GM19023 (cell line): ENCODE measurements around the gene SERBP1.
"Not testable (repeated sequence)": the region's sequence is repeated elsewhere in the genome, so short reads cannot be mapped to it uniquely, and the experiment has no call there.

ENCODE experiments used
- ATAC-seq: cut with Tn5 transposase; IDR thresholded peaks from one replicate; pipeline ENCODE4 v1.9.1; 2021; ENCODE audit warnings: mild to moderate bottlenecking, moderate library complexity; ENCODE audit not compliant: unreplicated experiment

Gene SERBP1

GRCh38 chr1:67430358-67431155 is at the start of gene SERBP1:
SERBP1 (minus strand) TSS chr1:67430402; CDS start chr1:67430300, 102 bp downstream.
- ATAC-seq: peak; percentile 84

GRCh38 chr1:67479146-67479891 is 49.1 kb upstream of the SERBP1 start:
- no peak for ATAC-seq

DNA sequence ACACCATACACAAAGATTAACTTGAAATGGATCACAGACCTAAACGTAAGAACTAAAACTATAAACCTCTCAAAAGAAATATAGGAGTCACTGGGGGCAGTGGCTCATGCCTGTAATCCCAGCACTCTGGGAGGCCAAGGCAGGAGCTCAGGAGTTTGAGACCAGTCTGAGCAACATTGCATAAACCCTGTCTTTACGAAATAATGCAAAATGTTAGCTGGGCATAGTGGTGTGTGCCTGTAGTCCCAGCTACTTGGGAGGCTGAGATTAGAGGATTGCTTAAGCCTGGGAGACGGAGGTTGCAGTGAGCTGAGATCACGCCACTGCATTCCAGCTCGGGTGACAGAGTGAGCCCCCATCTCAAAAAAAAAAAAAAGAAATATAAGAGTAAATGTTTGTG is 46.7 kb upstream of the SERBP1 start:
- ATAC-seq: no peak

- ATAC-seq: no peak
Measured at GRCh38 chr1:67476006-67476482, 45.8 kb upstream of the SERBP1 start.

- ATAC-seq: no peak
Measured at GRCh38 chr1:67472056-67472455, 41.9 kb upstream of the SERBP1 start.

GRCh38 chr1:67469431-67469830 is 39.2 kb upstream of the SERBP1 start:
- no peak for ATAC-seq

- ATAC-seq: no peak
Measured at GRCh38 chr1:67468066-67468718, 38.0 kb upstream of the SERBP1 start.

- no peak for ATAC-seq
Measured at GRCh38 chr1:67465375-67465774, 35.2 kb upstream of the SERBP1 start.

DNA sequence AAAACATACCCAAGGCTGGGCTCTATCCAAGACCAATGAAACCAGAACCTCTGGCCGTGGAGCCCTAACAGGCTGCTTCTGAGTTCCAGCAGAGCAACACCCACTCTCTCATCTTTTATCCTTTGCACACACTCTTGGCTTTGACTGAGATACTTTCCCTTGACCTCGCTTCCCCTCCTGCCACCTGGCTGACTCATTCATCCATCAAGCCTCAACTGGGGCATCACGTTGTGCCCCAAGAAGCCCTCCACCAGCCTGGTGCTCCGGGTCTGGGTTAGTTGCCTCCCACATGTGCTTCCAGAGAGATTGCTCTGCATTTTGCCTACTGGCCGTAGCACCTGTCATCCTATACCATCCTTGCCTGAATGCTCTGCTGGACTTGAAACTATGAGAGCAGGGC is 34.5 kb upstream of the SERBP1 start:
- ATAC-seq: no peak

- no peak for ATAC-seq
Measured at GRCh38 chr1:67464058-67464457, 33.9 kb upstream of the SERBP1 start.

DNA sequence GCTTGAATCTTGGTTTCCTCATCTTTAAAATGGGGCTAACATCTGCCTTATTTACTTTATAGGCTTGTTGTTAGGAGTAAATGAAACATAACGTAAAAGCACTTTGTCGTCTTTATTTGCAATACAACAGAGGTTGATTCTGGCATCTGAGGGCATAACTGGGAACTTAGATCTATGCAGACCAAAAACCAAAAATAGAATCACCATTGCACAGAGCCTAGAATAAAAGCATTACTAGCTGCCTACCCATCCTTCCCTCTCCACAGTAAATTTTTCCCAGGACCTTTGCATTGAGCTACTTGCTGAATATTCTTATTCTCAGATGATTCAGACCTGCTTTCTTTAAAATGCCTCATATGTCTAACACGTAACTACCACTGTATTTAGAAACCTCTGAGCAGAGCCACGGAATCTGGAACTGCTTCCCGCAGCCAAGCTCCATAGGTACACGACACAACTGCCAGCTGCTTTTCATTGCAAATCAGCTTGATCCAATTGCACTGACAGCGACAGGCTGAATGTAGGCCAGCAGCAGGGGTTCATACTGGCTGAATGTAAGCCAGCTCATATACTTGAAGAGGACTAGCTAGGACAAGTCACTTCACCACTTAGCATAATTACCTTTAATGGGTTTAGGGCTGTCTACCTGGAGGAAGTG is 33.2 kb upstream of the SERBP1 start:
- no peak for ATAC-seq

GRCh38 chr1:67460676-67461500 is 30.7 kb upstream of the SERBP1 start:
- ATAC-seq: no peak

DNA sequence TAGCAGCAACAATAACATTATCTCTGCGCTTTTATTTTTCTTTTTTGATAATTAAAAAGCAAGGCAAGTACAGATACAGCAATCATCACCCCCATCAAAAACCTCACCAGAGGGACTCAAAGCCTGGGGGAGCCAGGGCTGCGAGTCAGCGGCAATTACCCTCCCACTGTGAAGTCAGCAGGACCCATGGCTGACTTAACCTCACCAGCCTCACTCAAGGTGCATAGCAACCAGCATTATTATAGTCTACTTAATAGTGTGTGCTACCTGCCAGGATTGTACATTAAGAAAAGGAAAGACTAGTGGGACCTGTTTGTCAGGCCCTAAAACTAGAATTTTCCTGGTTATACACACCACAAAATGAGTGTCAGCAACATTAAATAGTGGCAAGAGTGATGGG is 28.9 kb upstream of the SERBP1 start:
- no peak for ATAC-seq

GRCh38 chr1:67458663-67459062 is 28.5 kb upstream of the SERBP1 start:
- no peak for ATAC-seq

DNA sequence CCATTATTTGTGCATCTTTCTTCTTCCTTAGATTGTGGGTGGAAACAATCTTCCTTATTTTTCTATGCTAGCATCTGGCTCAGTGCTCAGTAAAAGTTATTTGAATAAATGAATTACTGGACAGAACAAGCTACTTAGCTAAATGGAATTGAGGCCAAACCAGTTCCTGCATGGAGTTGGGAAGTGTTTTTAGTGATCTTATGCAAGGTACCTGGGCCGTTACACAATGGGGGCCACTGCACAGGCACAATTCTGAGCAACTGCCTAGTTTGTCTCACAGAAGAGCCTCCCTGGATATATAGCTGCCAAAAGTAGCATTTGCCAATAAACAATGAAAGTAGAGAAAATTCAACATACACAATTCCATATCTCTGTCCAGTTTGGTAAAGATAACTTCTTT is 27.0 kb upstream of the SERBP1 start:
- no peak for ATAC-seq

DNA sequence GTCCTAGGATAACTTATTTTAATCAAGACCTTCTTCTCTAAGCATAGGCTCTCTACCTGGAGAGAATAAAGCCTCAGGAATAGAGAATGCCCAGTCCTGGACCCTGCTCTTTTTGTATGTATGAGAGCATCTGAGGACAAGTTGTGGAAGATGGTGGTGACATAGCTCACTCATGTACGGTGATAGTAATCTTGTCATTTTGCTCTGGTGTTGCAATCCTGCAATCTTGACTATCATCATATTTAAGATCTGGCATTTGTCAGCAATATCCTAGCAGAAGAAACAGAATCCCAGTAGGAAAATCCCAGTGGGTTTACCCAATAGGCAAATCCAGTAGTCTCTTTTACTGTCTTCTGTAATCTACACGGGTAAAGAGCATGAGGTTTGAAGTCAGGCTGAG is 21.6 kb upstream of the SERBP1 start:
- no peak for ATAC-seq

DNA sequence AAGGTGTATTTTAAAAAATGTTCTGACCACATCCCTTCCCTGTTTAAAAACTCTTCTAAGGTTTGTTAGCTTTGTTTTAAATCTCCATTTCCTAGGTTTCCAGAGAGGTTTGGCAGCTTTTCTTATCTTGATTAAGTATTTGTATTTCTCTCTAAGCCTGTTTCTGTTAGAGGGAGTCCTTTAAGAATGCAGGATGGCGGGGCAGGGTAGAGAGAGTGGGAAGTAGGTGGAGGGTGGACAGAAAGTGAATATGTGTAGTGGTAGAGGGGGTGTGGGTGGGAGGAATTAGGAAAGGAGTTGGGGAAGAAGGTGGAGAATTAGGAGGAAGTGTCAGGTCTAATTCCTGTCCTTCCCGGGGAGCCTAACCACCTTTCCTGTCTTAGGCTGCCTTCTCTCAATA is 21.2 kb upstream of the SERBP1 start:
- no peak for ATAC-seq

GRCh38 chr1:67446893-67447292 is 16.7 kb upstream of the SERBP1 start:
- ATAC-seq: no peak

GRCh38 chr1:67446014-67446413 is 15.8 kb upstream of the SERBP1 start:
- ATAC-seq: not testable (repeated sequence)

DNA sequence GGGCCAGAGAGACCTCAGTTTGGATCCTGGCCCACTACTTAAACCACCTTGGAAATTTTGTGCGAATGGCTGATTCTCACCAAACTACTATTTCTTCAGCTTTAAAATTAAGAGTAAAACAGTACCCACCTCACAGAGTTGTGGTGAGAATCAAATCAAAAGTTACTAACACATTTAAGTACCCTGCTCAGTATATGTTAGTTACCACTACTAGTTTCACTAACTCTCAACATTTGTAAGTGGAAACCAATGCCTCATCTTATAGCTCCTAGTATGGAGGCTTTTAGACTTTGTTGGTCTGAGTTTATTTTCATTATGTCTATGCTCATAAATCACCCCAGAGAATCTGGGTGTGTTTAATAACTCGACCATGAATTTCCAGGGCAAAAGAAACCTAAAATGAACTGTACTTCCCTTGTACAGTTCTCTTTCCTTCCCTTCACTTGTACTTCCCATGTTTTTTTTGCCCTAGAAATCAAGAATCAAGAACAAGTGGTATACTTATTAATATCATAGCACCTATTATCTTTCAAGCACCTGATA is 11.6 kb upstream of the SERBP1 start:
- no peak for ATAC-seq
